Activated CD4-positive, alpha-beta T cell treated with anti-CD3 and anti-CD28 coated beads, Interleukin-2, amount 10 ng/mL, durations not matched to agents 24 days and 14 days (primary cell): Measurements from ENCODE around the gene IGF2R. TPM values are rescaled to one million over a fixed set of nuclear protein-coding genes. Genes with fewer than 3 reads are reported as not detected.

ENCODE experiments used
- DNase-seq: peaks from one replicate; pipeline ENCODE4 v3.0.0; 2022
- H3K27ac Mint-ChIP-seq: one replicate; pipeline ENCODE4 v1.8.0; 2022; ENCODE audit warnings: mild to moderate bottlenecking, mixed read lengths
- H3K27me3 Mint-ChIP-seq: one replicate; pipeline ENCODE4 v1.8.0; 2022; ENCODE audit warnings: mixed read lengths
- H3K36me3 Mint-ChIP-seq: one replicate; pipeline ENCODE4 v1.8.0; 2022; ENCODE audit warnings: low read depth, mild to moderate bottlenecking, mixed read lengths
- H3K4me1 Mint-ChIP-seq: one replicate; pipeline ENCODE4 v1.8.0; 2021; ENCODE audit warnings: mixed read lengths
- H3K4me3 Mint-ChIP-seq: one replicate; pipeline ENCODE4 v1.8.0; 2022; ENCODE audit warnings: mild to moderate bottlenecking, moderate library complexity, mixed read lengths
- H3K9me3 Mint-ChIP-seq: one replicate; pipeline ENCODE4 v1.8.0; 2021; ENCODE audit warnings: mixed read lengths
- intact Hi-C: fragments of 100-400 bp; cut with micrococcal nuclease; formaldehyde crosslinking; loops from one replicate; pipeline ENCODE4 v1.15.1; 2023
- total RNA-seq: library from RNA; stranded (reverse); gene quantifications from 2 replicates; pipeline ENCODE4 v1.2.3, GENCODE V29; 2022

The IGF2R gene
- total RNA-seq, 1 donor from 2014 or later, result 77.9 TPM

GRCh38 chr6:159974932-159975331, 6.0 kb downstream of the IGF2R start:
- Mint-ChIP-seq H3K27me3 (no peaks in the 10 kb centered on the region), H3K4me1 (peaks cover 84% of the 10 kb centered on the region), H3K9me3 (no peaks in the 10 kb centered on the region), H3K27ac (peak overlapping the region; percentile 91), H3K4me3 (peak overlapping the region; percentile 41), H3K36me3 (peaks cover 30% of the 10 kb centered on the region)
- DNase-seq, result no peak
- intact Hi-C loops, result loop anchor here (1.0 to 10.0 kb wide), 5 partner anchors 7 to 1328 kb away; partner anchors contain the start of gene TAGAP

- Mint-ChIP-seq H3K36me3 (peaks cover 25% of the 10 kb centered on the region), H3K27ac (peak overlapping the region; percentile 92), H3K9me3 (no peaks in the 10 kb centered on the region), H3K27me3 (no peaks in the 10 kb centered on the region), H3K4me3 (peak overlapping the region; percentile 84), H3K4me1 (peaks cover 80% of the 10 kb centered on the region)
- DNase-seq, result peak; percentile 59
- intact Hi-C loops, result loop anchor here (5.0 to 10.0 kb wide), 4 partner anchors 486 to 1329 kb away; partner anchors contain the start of gene TAGAP
Observed at GRCh38 chr6:159976686-159977254, 7.9 kb downstream of the IGF2R start.

GRCh38 chr6:159977255-159977903, 8.5 kb downstream of the IGF2R start:
- H3K4me1 Mint-ChIP-seq, result peaks cover 80% of the 10 kb centered on the region
- peaks cover 22% of the 10 kb centered on the region for H3K36me3 Mint-ChIP-seq

GRCh38 chr6:159977904-159978268, 9.0 kb downstream of the IGF2R start:
- H3K4me1 Mint-ChIP-seq, result peaks cover 78% of the 10 kb centered on the region
- peak overlapping the region; percentile 92 for H3K27ac Mint-ChIP-seq
- intact Hi-C loops, result loop anchor here (2.0 to 10.0 kb wide), 5 partner anchors 251 to 1331 kb away; partner anchors contain the start of genes TAGAP and WTAP
- no peak for DNase-seq
- H3K27me3 Mint-ChIP-seq, result no peaks in the 10 kb centered on the region
- H3K36me3 Mint-ChIP-seq, result peaks cover 20% of the 10 kb centered on the region
- H3K9me3 Mint-ChIP-seq, result no peaks in the 10 kb centered on the region
- peak overlapping the region; percentile 84 for H3K4me3 Mint-ChIP-seq

More at GRCh38 chr6:159977255-159977903, 8.5 kb downstream of the IGF2R start:
- peak overlapping the region; percentile 92 for H3K27ac Mint-ChIP-seq
- H3K27me3 Mint-ChIP-seq, result no peaks in the 10 kb centered on the region
- intact Hi-C loops, result loop anchor here (5.0 to 10.0 kb wide), 4 partner anchors 485 to 1330 kb away; partner anchors contain the start of gene TAGAP
- peak overlapping the region; percentile 84 for H3K4me3 Mint-ChIP-seq
- peak; percentile 63 for DNase-seq
- no peaks in the 10 kb centered on the region for H3K9me3 Mint-ChIP-seq

GRCh38 chr6:159978291-159979135, 9.6 kb downstream of the IGF2R start:
- H3K9me3 Mint-ChIP-seq, result no peaks in the 10 kb centered on the region
- peaks cover 17% of the 10 kb centered on the region for H3K36me3 Mint-ChIP-seq
- H3K4me3 Mint-ChIP-seq, result peak overlapping the region; percentile 84
- DNase-seq, result peak; percentile 75
- no peaks in the 10 kb centered on the region for H3K27me3 Mint-ChIP-seq
- H3K27ac Mint-ChIP-seq, result peak overlapping the region; percentile 92
- intact Hi-C loops, result loop anchor here (1.0 to 10.0 kb wide), 9 partner anchors 8 to 1331 kb away; partner anchors contain the start of genes TAGAP and WTAP
- peaks cover 77% of the 10 kb centered on the region for H3K4me1 Mint-ChIP-seq

- DNase-seq, result peak; percentile 86
- peaks cover 76% of the 10 kb centered on the region for H3K4me1 Mint-ChIP-seq
- peaks cover 15% of the 10 kb centered on the region for H3K36me3 Mint-ChIP-seq
- peak overlapping the region; percentile 92 for H3K27ac Mint-ChIP-seq
- intact Hi-C loops, result loop anchor here (1.0 to 10.0 kb wide), 9 partner anchors 9 to 1332 kb away; partner anchors contain the start of genes TAGAP and WTAP
- no peaks in the 10 kb centered on the region for H3K9me3 Mint-ChIP-seq
- H3K27me3 Mint-ChIP-seq, result no peaks in the 10 kb centered on the region
- peak overlapping the region; percentile 84 for H3K4me3 Mint-ChIP-seq
Observed at GRCh38 chr6:159979136-159979874, 10.4 kb downstream of the IGF2R start.

GRCh38 chr6:159980474-159980873, 11.6 kb downstream of the IGF2R start:
- Mint-ChIP-seq H3K9me3 (no peaks in the 10 kb centered on the region), H3K36me3 (peaks cover 10% of the 10 kb centered on the region), H3K27me3 (no peaks in the 10 kb centered on the region), H3K4me1 (peaks cover 75% of the 10 kb centered on the region), H3K27ac (peak overlapping the region; percentile 92), H3K4me3 (peak overlapping the region; percentile 77)
- DNase-seq, result no peak
- intact Hi-C loops, result no loop called here

GRCh38 chr6:159981071-159981402, 12.2 kb downstream of the IGF2R start:
- H3K36me3 Mint-ChIP-seq, result peaks cover 11% of the 10 kb centered on the region
- DNase-seq, result no peak
- peak overlapping the region; percentile 77 for H3K4me3 Mint-ChIP-seq
- H3K27ac Mint-ChIP-seq, result peak overlapping the region; percentile 92
- H3K9me3 Mint-ChIP-seq, result no peaks in the 10 kb centered on the region
- intact Hi-C loops, result loop anchor here (1.0 kb wide), 1 partner anchor 8 kb away; no protein-coding TSS in a partner anchor
- H3K27me3 Mint-ChIP-seq, result no peaks in the 10 kb centered on the region
- peaks cover 75% of the 10 kb centered on the region for H3K4me1 Mint-ChIP-seq

- intact Hi-C loops, result loop anchor here (1.0 kb wide), 2 partner anchors 7 to 8 kb away; no protein-coding TSS in a partner anchor
- peak overlapping the region; percentile 77 for H3K4me3 Mint-ChIP-seq
- H3K27ac Mint-ChIP-seq, result peak overlapping the region; percentile 92
- peaks cover 11% of the 10 kb centered on the region for H3K36me3 Mint-ChIP-seq
- no peaks in the 10 kb centered on the region for H3K27me3 Mint-ChIP-seq
- no peaks in the 10 kb centered on the region for H3K9me3 Mint-ChIP-seq
- H3K4me1 Mint-ChIP-seq, result peaks cover 76% of the 10 kb centered on the region
- DNase-seq, result peak; percentile 84
Observed at GRCh38 chr6:159981403-159982245, 12.7 kb downstream of the IGF2R start.

- H3K4me1 Mint-ChIP-seq, result peaks cover 70% of the 10 kb centered on the region
- peak; percentile 68 for DNase-seq
Observed at GRCh38 chr6:159982731-159983506, 14.0 kb downstream of the IGF2R start.

GRCh38 chr6:159983641-159984080, 14.8 kb downstream of the IGF2R start:
- H3K4me1 Mint-ChIP-seq, result peaks cover 65% of the 10 kb centered on the region
- peak overlapping the region; percentile 68 for H3K27ac Mint-ChIP-seq
- peak; percentile 62 for DNase-seq
- intact Hi-C loops, result no loop called here
- peaks cover 11% of the 10 kb centered on the region for H3K36me3 Mint-ChIP-seq
- H3K9me3 Mint-ChIP-seq, result no peaks in the 10 kb centered on the region
- H3K4me3 Mint-ChIP-seq, result peak overlapping the region; percentile 63
- H3K27me3 Mint-ChIP-seq, result no peaks in the 10 kb centered on the region

More at GRCh38 chr6:159982731-159983506, 14.0 kb downstream of the IGF2R start:
- Mint-ChIP-seq H3K4me3 (peak overlapping the region; percentile 77), H3K27me3 (no peaks in the 10 kb centered on the region), H3K36me3 (peaks cover 11% of the 10 kb centered on the region), H3K9me3 (no peaks in the 10 kb centered on the region), H3K27ac (peak overlapping the region; percentile 92)
- intact Hi-C loops, result loop anchor here (1.0 kb wide), 1 partner anchor 9 kb away; no protein-coding TSS in a partner anchor
